Nephron (organoid): ENCODE data around the gene POU2AF2.
"Not testable (repeated sequence)": the region's sequence is repeated elsewhere in the genome, so short reads cannot be mapped to it uniquely, and the experiment has no call there.

Source experiments
- H3K27ac Mint-ChIP-seq, 3 experiments: 2 replicates each; pipeline ENCODE4 v1.8.0; 2020; ENCODE audit warnings: mixed read lengths in 3 of 3, mild to moderate bottlenecking in 2 of 3, moderate library complexity in 1 of 3
- H3K27me3 Mint-ChIP-seq: 2 replicates; pipeline ENCODE4 v1.8.0; 2021; ENCODE audit warnings: low read depth, mild to moderate bottlenecking, moderate library complexity, mixed read lengths
- H3K36me3 Mint-ChIP-seq: 2 replicates; pipeline ENCODE4 v1.8.0; 2020; ENCODE audit warnings: low read depth, mixed read lengths
- H3K4me1 Mint-ChIP-seq: 2 replicates; pipeline ENCODE4 v1.8.0; 2020; ENCODE audit warnings: mixed read lengths
- H3K4me3 Mint-ChIP-seq, 3 experiments: 2 replicates each; pipeline ENCODE4 v1.8.0; 2020; ENCODE audit warnings: mild to moderate bottlenecking in 3 of 3, mixed read lengths in 3 of 3, moderate library complexity in 2 of 3
- H3K9me3 Mint-ChIP-seq: 2 replicates; pipeline ENCODE4 v1.8.0; 2020; ENCODE audit warnings: mixed read lengths
- TF ChIP-seq, protein P1 (sequence below), 3 experiments: fragments of 200-600 bp; sonication (generic); IDR thresholded peaks; one replicate each; pipeline ENCODE4 v1.5.0; 2021; ENCODE audit warnings: antibody characterized with exemption in 3 of 3; ENCODE audit not compliant: unreplicated experiment in 3 of 3

Gene POU2AF2

DNA sequence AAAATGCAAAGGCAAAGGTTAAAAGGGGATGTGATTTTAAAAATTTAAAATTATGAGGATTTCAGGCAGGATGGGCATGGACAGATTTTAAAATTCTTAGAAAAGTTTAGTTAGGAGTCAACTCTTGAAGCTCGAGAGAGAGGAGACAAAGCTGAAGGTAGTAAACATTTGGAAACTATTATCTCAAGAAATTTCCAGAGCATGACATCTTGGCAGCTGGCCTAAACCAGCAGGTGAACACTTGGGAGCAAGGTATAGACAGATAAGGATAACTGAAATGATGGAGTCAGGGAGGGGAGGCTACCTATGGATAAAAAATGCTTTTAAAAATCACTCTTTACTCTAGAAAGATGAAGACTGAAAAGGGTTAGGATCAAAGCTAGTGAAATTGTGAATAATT is 66.6 kb downstream of the POU2AF2 start:
- peaks cover 25% of the 10 kb centered on the region for H3K9me3 Mint-ChIP-seq
- peaks cover 12% of the 10 kb centered on the region for H3K27me3 Mint-ChIP-seq
- TF ChIP-seq, protein P1, sequence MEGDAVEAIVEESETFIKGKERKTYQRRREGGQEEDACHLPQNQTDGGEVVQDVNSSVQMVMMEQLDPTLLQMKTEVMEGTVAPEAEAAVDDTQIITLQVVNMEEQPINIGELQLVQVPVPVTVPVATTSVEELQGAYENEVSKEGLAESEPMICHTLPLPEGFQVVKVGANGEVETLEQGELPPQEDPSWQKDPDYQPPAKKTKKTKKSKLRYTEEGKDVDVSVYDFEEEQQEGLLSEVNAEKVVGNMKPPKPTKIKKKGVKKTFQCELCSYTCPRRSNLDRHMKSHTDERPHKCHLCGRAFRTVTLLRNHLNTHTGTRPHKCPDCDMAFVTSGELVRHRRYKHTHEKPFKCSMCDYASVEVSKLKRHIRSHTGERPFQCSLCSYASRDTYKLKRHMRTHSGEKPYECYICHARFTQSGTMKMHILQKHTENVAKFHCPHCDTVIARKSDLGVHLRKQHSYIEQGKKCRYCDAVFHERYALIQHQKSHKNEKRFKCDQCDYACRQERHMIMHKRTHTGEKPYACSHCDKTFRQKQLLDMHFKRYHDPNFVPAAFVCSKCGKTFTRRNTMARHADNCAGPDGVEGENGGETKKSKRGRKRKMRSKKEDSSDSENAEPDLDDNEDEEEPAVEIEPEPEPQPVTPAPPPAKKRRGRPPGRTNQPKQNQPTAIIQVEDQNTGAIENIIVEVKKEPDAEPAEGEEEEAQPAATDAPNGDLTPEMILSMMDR (IDR thresholded peaks at IDR 0.05; ENCODE audit: unreplicated experiment in 3 of 3) = no peak
- peaks cover 24% of the 10 kb centered on the region for H3K4me1 Mint-ChIP-seq
- H3K27ac Mint-ChIP-seq = peak overlapping the region in 1 of 3 experiments; percentile 32
- H3K36me3 Mint-ChIP-seq = no peaks in the 10 kb centered on the region
- H3K4me3 Mint-ChIP-seq = no peak overlapping the region

DNA sequence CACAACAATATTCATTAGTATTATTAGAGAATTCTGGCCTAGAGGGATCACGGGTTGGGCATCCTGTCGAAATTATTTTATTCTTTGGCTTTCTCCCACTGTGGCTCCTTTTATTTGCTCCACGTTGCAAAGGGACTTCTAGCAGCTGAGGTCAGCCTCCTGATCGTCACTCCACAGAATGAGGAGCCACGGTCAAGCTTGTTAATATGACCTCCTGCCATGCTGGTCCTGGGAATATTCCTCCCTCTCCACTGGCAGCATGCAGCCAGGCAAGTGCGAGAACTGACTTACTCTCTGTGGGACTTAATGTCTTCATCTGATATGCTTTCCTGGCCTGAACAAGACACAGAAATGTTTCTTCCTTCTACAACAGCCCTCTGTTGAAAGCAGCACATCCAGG is 73.8 kb downstream of the POU2AF2 start:
- H3K4me1 Mint-ChIP-seq = peaks cover 23% of the 10 kb centered on the region
- no peak overlapping the region for H3K4me3 Mint-ChIP-seq
- no peaks in the 10 kb centered on the region for H3K36me3 Mint-ChIP-seq
- H3K27me3 Mint-ChIP-seq = peaks cover 16% of the 10 kb centered on the region
- H3K27ac Mint-ChIP-seq = no peak overlapping the region
- TF ChIP-seq, protein P1 (IDR thresholded peaks at IDR 0.05; ENCODE audit: unreplicated experiment in 3 of 3) = no peak
- peaks cover 18% of the 10 kb centered on the region for H3K9me3 Mint-ChIP-seq

DNA sequence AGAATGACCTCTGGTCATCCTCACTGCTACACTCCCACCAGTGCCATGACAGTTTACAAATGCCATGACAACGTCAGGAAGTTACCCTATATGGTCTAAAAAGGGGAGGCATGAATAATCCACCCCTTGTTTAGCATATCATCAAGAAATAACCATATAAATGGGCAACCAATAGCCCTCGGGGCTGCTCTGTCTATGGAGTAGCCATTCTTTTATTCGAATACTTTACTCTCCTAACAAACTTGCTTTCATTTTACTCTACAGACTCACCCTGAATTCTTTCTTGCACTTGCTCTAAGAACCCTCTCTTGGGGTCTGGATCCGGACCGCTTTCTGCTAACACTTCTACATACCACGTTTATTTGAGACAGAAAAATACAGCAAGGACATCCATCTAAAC is 74.7 kb downstream of the POU2AF2 start:
- Mint-ChIP-seq H3K4me1 (peaks cover 29% of the 10 kb centered on the region), H3K27me3 (peaks cover 16% of the 10 kb centered on the region), H3K27ac (peak overlapping the region; percentile 76 to 79 (median 78)), H3K4me3 (peak overlapping the region in 1 of 3 experiments; percentile 33), H3K9me3 (peaks cover 14% of the 10 kb centered on the region)
- not testable (repeated sequence) for H3K36me3 Mint-ChIP-seq

DNA sequence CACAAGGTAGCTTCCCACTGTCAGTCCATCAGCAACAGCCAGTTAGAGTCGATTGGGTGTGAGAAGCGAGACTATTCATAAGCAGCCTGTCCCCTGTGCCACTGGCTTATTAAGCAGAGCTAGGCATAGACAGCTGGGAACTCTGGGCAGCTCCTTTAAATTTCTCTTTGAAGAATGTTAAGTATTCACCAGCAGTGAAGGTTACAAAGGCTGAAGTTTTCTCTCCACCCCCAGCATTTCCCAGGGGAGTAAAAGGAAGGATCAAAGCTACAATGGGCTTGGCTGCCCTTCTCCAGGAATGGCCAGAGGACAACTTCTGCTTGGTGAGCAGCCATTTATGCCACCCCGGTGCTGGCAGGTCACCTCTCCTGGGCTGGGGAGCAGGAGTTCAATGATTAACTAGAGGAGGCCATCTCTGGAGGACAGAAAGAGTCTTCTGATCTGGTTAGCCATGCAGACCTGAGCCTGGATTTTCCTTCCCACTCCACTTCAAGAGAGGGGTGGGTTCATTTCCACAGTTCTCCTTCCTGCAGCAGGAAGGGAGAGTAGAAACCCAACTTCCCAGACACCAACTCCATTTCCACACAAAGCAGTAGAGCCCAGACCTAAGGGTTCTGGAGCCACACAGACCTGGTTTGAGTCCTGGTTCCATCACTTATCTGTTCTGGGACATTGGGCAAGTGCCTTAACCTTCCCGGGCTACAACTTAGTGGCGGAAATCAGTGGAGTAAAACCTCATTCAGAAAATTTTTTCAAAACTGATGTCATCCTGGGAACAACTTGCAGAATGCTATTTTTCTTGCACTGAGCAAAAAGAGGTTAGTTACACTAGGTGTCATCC is 75.4 kb downstream of the POU2AF2 start:
- Mint-ChIP-seq H3K4me3 (peak overlapping the region in 1 of 3 experiments; percentile 33), H3K36me3 (no peaks in the 10 kb centered on the region), H3K9me3 (peaks cover 8% of the 10 kb centered on the region), H3K27ac (peak overlapping the region; percentile 76 to 79 (median 78)), H3K4me1 (peaks cover 29% of the 10 kb centered on the region), H3K27me3 (peaks cover 12% of the 10 kb centered on the region)
- TF ChIP-seq, protein P1 (IDR thresholded peaks at IDR 0.05; ENCODE audit: unreplicated experiment in 3 of 3) = no peak

DNA sequence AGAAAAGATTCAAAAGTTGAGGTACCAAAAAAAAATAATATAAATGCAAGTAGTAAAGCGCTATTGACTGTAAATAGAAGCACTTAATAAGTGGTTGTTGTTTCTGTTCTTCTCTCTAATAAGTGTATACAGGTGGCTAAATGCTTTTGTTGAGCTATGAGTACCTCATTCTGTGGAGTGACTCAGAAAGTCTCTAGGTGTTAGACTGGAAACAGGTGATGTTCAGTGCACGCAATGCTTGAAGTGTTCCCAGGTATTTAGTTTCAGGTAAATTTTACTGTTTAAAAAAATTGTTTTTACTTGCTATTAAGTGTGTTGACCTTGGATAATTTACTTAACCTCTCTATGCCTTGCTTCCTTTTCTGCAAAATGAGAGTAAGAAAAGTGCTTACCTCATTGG is 77.0 kb downstream of the POU2AF2 start:
- Mint-ChIP-seq H3K4me1 (peaks cover 29% of the 10 kb centered on the region), H3K9me3 (no peaks in the 10 kb centered on the region), H3K4me3 (no peak overlapping the region), H3K27me3 (peaks cover 12% of the 10 kb centered on the region), H3K36me3 (no peaks in the 10 kb centered on the region), H3K27ac (no peak overlapping the region)
- TF ChIP-seq, protein P1 (IDR thresholded peaks at IDR 0.05; ENCODE audit: unreplicated experiment in 3 of 3) = no peak

DNA sequence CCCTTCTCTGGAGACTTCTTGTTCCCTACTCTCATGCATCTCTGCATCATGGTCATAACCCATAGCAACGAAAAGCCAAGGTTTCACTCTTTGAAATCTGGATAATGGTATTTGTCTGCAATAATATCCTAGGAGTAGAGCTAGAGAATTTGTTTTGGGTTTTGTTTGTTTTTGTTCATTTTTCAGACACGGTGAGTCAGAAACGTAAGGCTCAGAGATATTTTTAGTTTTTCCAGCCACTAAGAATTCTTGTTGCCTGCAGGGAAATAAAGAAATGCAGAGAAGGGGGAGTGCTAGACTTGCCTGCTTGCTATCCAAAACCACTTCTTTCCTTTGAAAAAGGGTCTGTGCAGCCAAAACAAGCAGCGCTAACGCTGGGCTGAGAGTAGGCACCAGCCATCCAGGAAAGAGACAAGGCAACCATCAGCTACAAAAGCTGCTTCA is 78.8 kb downstream of the POU2AF2 start:
- no peaks in the 10 kb centered on the region for H3K36me3 Mint-ChIP-seq
- H3K27me3 Mint-ChIP-seq = peaks cover 7% of the 10 kb centered on the region
- H3K9me3 Mint-ChIP-seq = no peaks in the 10 kb centered on the region
- peaks cover 32% of the 10 kb centered on the region for H3K4me1 Mint-ChIP-seq
- peak overlapping the region in 2 of 3 experiments; percentile 37 to 71 for H3K27ac Mint-ChIP-seq
- H3K4me3 Mint-ChIP-seq = no peak overlapping the region
- TF ChIP-seq, protein P1 (IDR thresholded peaks at IDR 0.05; ENCODE audit: unreplicated experiment in 3 of 3) = no peak
